ENCODE measurements around the gene SPC24. TPM values are rescaled to one million over a fixed set of nuclear protein-coding genes. Genes with fewer than 3 reads are reported as not detected.
"Not testable (repeated sequence)": the region's sequence is repeated elsewhere in the genome, so short reads cannot be mapped to it uniquely, and the experiment has no call there.

The SPC24 gene
- total RNA-seq, 1 donor from 2014 or later = 33.1 TPM

GRCh38 chr19:11166281-11167142 lies 10.9 kb upstream of the SPC24 start:
- Mint-ChIP-seq H3K4me1 (no peaks in the 10 kb centered on the region), H3K27me3 (no peaks in the 10 kb centered on the region), H3K4me3 (no peak overlapping the region), H3K36me3 (ENCODE audit: low read depth) (no peaks in the 10 kb centered on the region), H3K9me3 (no peaks in the 10 kb centered on the region), H3K27ac (no peak overlapping the region)
- intact Hi-C loops (cut with micrococcal nuclease) = no loop called here
- DNase-seq = no peak

DNA sequence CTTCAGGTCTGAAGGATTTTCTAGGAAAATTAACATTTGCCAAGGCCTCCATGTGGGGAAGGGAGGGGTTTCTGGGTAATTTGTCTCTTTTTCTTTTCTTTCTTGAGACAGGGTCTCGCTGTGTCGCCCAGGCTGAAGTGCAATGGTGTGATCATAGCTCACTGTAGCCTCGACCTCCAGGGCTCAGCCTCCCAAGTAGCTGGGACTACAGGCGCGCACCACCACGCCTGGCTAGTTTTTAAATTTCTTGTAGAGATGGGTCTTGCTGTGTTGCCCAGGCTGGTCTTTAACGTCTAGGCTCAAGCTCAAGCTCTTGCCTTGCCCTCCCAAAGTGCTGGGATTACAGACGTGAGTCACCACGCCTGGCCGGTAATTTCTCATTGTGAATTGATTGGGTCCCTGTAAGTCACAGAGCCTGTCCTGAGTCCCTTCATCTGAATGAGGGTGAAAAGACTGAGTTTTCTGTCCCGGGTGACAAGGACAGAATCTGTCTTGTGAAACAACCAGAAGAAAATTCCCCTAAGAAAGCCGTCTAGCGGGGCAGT lies 10.0 kb upstream of the SPC24 start:
- Mint-ChIP-seq H3K36me3 (ENCODE audit: low read depth) (no peaks in the 10 kb centered on the region), H3K9me3 (no peaks in the 10 kb centered on the region), H3K27ac (no peak overlapping the region), H3K4me3 (no peak overlapping the region), H3K27me3 (no peaks in the 10 kb centered on the region), H3K4me1 (no peaks in the 10 kb centered on the region)
- DNase-seq = no peak
- intact Hi-C loops (cut with micrococcal nuclease) = no loop called here

- no peak for DNase-seq
- Mint-ChIP-seq H3K4me1 (no peaks in the 10 kb centered on the region), H3K27ac (no peak overlapping the region), H3K9me3 (no peaks in the 10 kb centered on the region), H3K36me3 (ENCODE audit: low read depth) (no peaks in the 10 kb centered on the region), H3K4me3 (no peak overlapping the region), H3K27me3 (no peaks in the 10 kb centered on the region)
- intact Hi-C loops (cut with micrococcal nuclease) = no loop called here
Observed at GRCh38 chr19:11164879-11165406, 9.4 kb upstream of the SPC24 start.

GRCh38 chr19:11164296-11164695 lies 8.7 kb upstream of the SPC24 start:
- H3K4me3 Mint-ChIP-seq = no peak overlapping the region
- H3K9me3 Mint-ChIP-seq = no peaks in the 10 kb centered on the region
- intact Hi-C loops (cut with micrococcal nuclease) = no loop called here
- H3K27me3 Mint-ChIP-seq = no peaks in the 10 kb centered on the region
- no peak for DNase-seq
- H3K36me3 Mint-ChIP-seq (ENCODE audit: low read depth) = no peaks in the 10 kb centered on the region
- H3K4me1 Mint-ChIP-seq = no peaks in the 10 kb centered on the region
- H3K27ac Mint-ChIP-seq = no peak overlapping the region

DNA sequence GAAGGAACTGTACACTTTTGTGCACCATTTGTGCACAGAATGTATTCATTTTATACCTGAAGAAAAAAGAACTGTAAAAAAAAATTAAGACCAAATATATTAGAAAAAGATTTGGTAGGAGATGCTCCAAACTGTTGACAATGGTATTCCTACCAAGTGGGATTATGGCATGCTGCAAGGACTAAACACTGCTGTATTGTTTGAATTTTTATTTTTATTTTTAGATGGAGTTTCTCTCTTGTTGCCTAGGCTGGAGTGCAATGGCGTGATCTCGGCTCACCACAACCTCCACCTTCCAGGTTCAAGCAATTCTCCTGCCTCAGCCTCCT lies 4.8 kb upstream of the SPC24 start:
- DNase-seq; H3K27ac Mint-ChIP-seq; intact Hi-C loops (cut with micrococcal nuclease); H3K4me1 Mint-ChIP-seq; H3K36me3 Mint-ChIP-seq (ENCODE audit: low read depth); H3K27me3 Mint-ChIP-seq; H3K4me3 Mint-ChIP-seq; H3K9me3 Mint-ChIP-seq: not testable (repeated sequence)

GRCh38 chr19:11159598-11160439 lies 4.2 kb upstream of the SPC24 start:
- Mint-ChIP-seq H3K9me3 (no peaks in the 10 kb centered on the region), H3K36me3 (ENCODE audit: low read depth) (no peaks in the 10 kb centered on the region), H3K4me3 (no peak overlapping the region), H3K27ac (no peak overlapping the region), H3K4me1 (peaks cover 8% of the 10 kb centered on the region), H3K27me3 (no peaks in the 10 kb centered on the region)
- DNase-seq = no peak
- intact Hi-C loops (cut with micrococcal nuclease) = loop anchor here (5.0 kb wide), 1 partner anchor 37 kb away; the partner anchor contains the start of gene KANK2

DNA sequence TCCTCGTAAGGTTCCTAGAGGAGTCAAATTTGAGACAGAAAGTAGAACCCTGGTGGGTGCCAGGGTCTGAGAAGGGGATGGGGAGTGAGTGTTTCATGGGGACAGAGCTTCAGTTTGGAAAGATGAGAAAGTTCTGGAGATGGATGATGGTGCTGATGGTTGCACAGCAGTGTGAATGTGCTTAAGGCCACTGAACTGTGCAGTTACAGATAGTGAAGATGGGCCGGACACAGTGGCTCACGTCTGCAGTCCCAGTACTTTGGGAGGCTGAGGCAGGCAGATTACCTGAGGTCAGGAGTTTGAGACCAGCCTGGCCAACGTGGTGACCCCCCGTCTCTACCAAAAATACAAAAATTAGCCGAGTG lies 917 bp downstream of the SPC24 start:
- Mint-ChIP-seq H3K4me1 (peaks cover 27% of the 10 kb centered on the region), H3K27me3 (no peaks in the 10 kb centered on the region), H3K4me3 (peak overlapping the region; percentile 84), H3K36me3 (ENCODE audit: low read depth) (peaks cover 13% of the 10 kb centered on the region), H3K27ac (peak overlapping the region; percentile 81), H3K9me3 (no peaks in the 10 kb centered on the region)
- peak; percentile 59 for DNase-seq
- intact Hi-C loops (cut with micrococcal nuclease) = loop anchor here (1.0 to 5.0 kb wide), 2 partner anchors 43 to 227 kb away; partner anchors contain the start of gene KANK2

DNA sequence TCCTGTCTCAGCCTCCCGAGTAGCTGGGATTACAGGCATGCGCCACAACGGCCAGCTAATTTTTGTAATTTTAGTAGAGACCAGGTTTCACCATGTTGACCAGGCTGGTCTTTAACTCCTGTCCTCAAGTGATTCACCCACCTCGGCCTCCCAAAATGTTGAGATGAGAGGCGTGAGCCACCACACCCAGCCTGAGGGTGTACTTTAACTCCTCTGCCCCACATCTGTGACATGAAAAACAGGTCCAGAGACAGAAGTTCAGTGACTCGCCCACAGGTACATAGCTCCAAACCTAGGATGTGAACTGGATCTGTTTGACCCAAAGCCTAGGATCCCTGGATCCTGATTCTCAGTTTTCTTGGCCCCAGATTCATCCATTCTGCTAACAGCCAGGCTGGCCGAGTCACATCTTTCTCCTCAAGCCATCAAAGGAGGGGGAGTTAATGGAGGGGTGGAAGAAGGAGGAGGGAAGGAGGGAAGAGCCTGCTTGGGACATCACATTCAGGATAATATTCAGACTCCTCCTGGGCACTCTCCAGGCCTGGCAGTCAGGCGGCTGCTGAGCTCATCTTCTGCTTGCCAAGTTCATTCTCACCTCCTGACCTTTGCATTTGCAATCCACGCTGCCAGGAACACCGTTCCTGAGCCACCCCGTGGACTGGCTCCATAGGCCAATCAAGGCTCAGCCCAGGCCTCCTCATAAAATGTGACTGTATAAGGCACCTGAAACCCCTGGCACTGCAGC lies 3.1 kb downstream of the SPC24 start:
- Mint-ChIP-seq H3K4me1 (peaks cover 27% of the 10 kb centered on the region), H3K27me3 (no peaks in the 10 kb centered on the region), H3K27ac (no peak overlapping the region), H3K4me3 (peak overlapping the region; percentile 26), H3K9me3 (no peaks in the 10 kb centered on the region), H3K36me3 (ENCODE audit: low read depth) (peaks cover 24% of the 10 kb centered on the region)
- DNase-seq = no peak
- intact Hi-C loops (cut with micrococcal nuclease) = no loop called here

GRCh38 chr19:11151181-11151580 lies 4.4 kb downstream of the SPC24 start:
- no peak for DNase-seq
- Mint-ChIP-seq H3K27ac (peak overlapping the region; percentile 63), H3K27me3 (no peaks in the 10 kb centered on the region), H3K4me1 (peaks cover 24% of the 10 kb centered on the region), H3K36me3 (ENCODE audit: low read depth) (peaks cover 32% of the 10 kb centered on the region), H3K4me3 (no peak overlapping the region), H3K9me3 (no peaks in the 10 kb centered on the region)
- intact Hi-C loops (cut with micrococcal nuclease) = no loop called here

DNA sequence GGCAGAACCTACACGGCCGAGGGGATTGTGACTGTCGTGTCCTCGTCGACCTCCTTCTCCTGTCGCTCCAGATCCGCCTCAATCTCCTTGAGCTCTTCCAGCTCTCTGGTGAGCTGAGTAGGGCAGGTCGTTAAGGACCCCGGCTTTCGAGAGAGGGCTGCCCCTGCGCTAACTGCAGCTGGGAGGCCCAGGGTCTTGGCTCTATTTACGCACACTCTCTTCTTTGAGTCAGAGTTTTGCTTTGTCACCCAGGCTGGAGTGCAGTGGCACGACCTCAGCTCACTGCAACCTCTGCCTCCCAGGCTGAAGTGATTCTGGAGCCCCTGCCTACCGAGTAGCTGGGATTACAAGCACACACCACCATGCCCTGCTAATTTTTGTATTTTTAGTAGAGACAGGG lies 7.6 kb downstream of the SPC24 start:
- no peak for DNase-seq
- Mint-ChIP-seq H3K27ac (no peak overlapping the region), H3K9me3 (no peaks in the 10 kb centered on the region), H3K4me1 (peaks cover 12% of the 10 kb centered on the region), H3K36me3 (ENCODE audit: low read depth) (peaks cover 40% of the 10 kb centered on the region), H3K4me3 (no peak overlapping the region), H3K27me3 (no peaks in the 10 kb centered on the region)
- intact Hi-C loops (cut with micrococcal nuclease) = no loop called here

GRCh38 chr19:11145536-11145924 lies 10.1 kb downstream of the SPC24 start:
- Mint-ChIP-seq H3K4me3 (no peak overlapping the region), H3K27ac (no peak overlapping the region), H3K36me3 (ENCODE audit: low read depth) (peaks cover 31% of the 10 kb centered on the region), H3K27me3 (no peaks in the 10 kb centered on the region), H3K4me1 (peaks cover 3% of the 10 kb centered on the region), H3K9me3 (no peaks in the 10 kb centered on the region)
- intact Hi-C loops (cut with micrococcal nuclease) = no loop called here
- no peak for DNase-seq

GRCh38 chr19:11142528-11143171 lies 12.9 kb downstream of the SPC24 start:
- intact Hi-C loops (cut with micrococcal nuclease) = no loop called here
- H3K27me3 Mint-ChIP-seq = no peaks in the 10 kb centered on the region
- H3K9me3 Mint-ChIP-seq = no peaks in the 10 kb centered on the region
- no peak for DNase-seq
- H3K27ac Mint-ChIP-seq = no peak overlapping the region
- peaks cover 21% of the 10 kb centered on the region for H3K36me3 Mint-ChIP-seq (ENCODE audit: low read depth)
- peaks cover 8% of the 10 kb centered on the region for H3K4me1 Mint-ChIP-seq
- H3K4me3 Mint-ChIP-seq = no peak overlapping the region

DNA sequence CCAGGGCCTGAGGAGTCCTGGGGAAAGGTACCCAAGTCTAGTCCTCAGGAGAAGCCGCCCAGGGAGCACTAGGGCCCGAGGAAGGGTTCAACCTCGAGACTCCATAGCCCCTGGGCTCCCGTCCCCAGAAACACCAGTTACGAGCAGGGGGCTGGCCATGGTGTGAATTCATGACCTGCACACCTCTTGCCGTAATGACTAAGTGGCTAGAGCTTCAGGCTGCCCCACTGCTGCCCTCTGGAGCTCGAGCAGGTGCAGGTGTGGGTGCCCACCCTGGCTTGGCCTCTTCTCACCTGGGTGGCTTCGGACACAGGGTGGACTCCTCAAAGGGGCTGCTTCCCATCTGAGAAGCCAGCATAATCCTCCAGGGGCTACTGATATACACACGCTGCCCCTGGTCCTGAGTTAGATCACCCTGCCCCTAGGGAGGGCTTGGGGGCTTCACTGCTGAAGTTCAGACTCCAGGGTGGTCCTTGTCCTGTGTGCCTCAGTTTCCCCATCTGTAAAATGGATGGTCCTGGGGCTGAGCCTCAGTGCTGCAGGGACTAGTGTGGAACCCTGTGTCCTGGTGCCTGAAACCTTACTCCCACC lies 13.6 kb downstream of the SPC24 start:
- Mint-ChIP-seq H3K9me3 (no peaks in the 10 kb centered on the region), H3K36me3 (ENCODE audit: low read depth) (peaks cover 17% of the 10 kb centered on the region), H3K27ac (no peak overlapping the region), H3K27me3 (no peaks in the 10 kb centered on the region), H3K4me3 (no peak overlapping the region), H3K4me1 (peaks cover 11% of the 10 kb centered on the region)
- no peak for DNase-seq
- intact Hi-C loops (cut with micrococcal nuclease) = no loop called here
